Mucosa of descending colon (tissue), 3 donors: ENCODE data around the gene CTNND2. TPM values are rescaled to one million over a fixed set of nuclear protein-coding genes. Genes with fewer than 3 reads are reported as not detected.

ENCODE experiments used
- ATAC-seq: fragments of 200-7000 bp; cut with Tn5 transposase; one replicate; pipeline ENCODE4 v1.9.1; 2020; ENCODE audit warnings: mild to moderate bottlenecking, moderate library complexity
- DNase-seq, 3 donors: peaks; one replicate each; pipeline ENCODE4 v3.0.0-alpha.2; 2020
- H3K36me3 ChIP-seq: fragments of 200-600 bp; one replicate; pipeline ENCODE4 v1.8.0; 2021; ENCODE audit warnings: low read depth, mild to moderate bottlenecking
- H3K4me1 ChIP-seq: fragments of 200-600 bp; one replicate; pipeline ENCODE4 v1.8.0; 2021; ENCODE audit warnings: low read depth, mild to moderate bottlenecking
- H3K4me3 ChIP-seq: fragments of 200-600 bp; one replicate; pipeline ENCODE4 v1.8.0; 2021; ENCODE audit warnings: mild to moderate bottlenecking
- H3K9me3 ChIP-seq: fragments of 200-600 bp; one replicate; pipeline ENCODE4 v1.8.0; 2021; ENCODE audit warnings: mild to moderate bottlenecking
- CTCF ChIP-seq: fragments of 200-600 bp; IDR thresholded peaks from one replicate; pipeline ENCODE4 v1.8.0; 2022; ENCODE audit warnings: antibody characterized with exemption, mild to moderate bottlenecking
- intact Hi-C, 2 donors: fragments of 100-400 bp; cut with DNase I in 1 of 2; cut with micrococcal nuclease in 1 of 2; formaldehyde crosslinking; loops; one replicate each; pipeline versions ENCODE4 v1.11.0 to v1.11.1; 2022; cut with DNase I, micrococcal nuclease
- total RNA-seq, 3 donors: library from RNA; stranded (reverse); fragmentation: NEBNext Ultra II Directional in 2 of 3; extraction: Animal tissue kit (Norgen Biotek cat#: 25700) in 2 of 3; gene quantifications; one replicate each; pipeline versions ENCODE4 v1.2.1 to v1.2.4, GENCODE V29; 2021 to 2023
- donor health status: DM: no; HTN: no; CAD: no; lungs with moderate emphysema.
- donor health status: DM: no; HTN: no; CAD: no.
- donor health status: DM: no; HTN: yes; CAD: no.

The CTNND2 gene
- total RNA-seq, 3 donors from 2014 or later, result 0.70 to 3.4 (median 0.81) TPM

- TF ChIP-seq CTCF, result no peak
- intact Hi-C loops, result no loop called here
- Histone ChIP-seq H3K4me3 (no peak overlapping the region), H3K9me3 (no peaks in the 10 kb centered on the region), H3K4me1 (no peaks in the 10 kb centered on the region), H3K36me3 (no peaks in the 10 kb centered on the region)
- ATAC-seq (no peak), DNase-seq (no peak)
Measured at GRCh38 chr5:11815481-11815880, 88.8 kb downstream of the CTNND2 start.

GRCh38 chr5:11814373-11814772, 89.9 kb downstream of the CTNND2 start:
- Histone ChIP-seq H3K4me3 (no peak overlapping the region), H3K4me1 (no peaks in the 10 kb centered on the region), H3K9me3 (no peaks in the 10 kb centered on the region), H3K36me3 (no peaks in the 10 kb centered on the region)
- DNase-seq, result no peak
- TF ChIP-seq CTCF, result no peak
- intact Hi-C loops, result no loop called here
- ATAC-seq, result no peak

- ATAC-seq, result no peak
- Histone ChIP-seq H3K4me1 (no peaks in the 10 kb centered on the region), H3K4me3 (no peak overlapping the region), H3K36me3 (no peaks in the 10 kb centered on the region), H3K9me3 (no peaks in the 10 kb centered on the region)
- TF ChIP-seq CTCF, result no peak
- intact Hi-C loops, result no loop called here
- DNase-seq, result no peak
Measured at GRCh38 chr5:11809407-11809806, 94.8 kb downstream of the CTNND2 start.

- no peak for ATAC-seq
- intact Hi-C loops, result no loop called here
- H3K36me3 ChIP-seq, result no peaks in the 10 kb centered on the region
- H3K9me3 ChIP-seq, result no peaks in the 10 kb centered on the region
- no peak for DNase-seq
- H3K4me1 ChIP-seq, result no peaks in the 10 kb centered on the region
- H3K4me3 ChIP-seq, result no peak overlapping the region
- TF ChIP-seq CTCF, result no peak
Measured at GRCh38 chr5:11803436-11803835, 100.8 kb downstream of the CTNND2 start.

GRCh38 chr5:11801061-11801460, 103.2 kb downstream of the CTNND2 start:
- ATAC-seq (no peak), DNase-seq (no peak)
- Histone ChIP-seq H3K4me1 (no peaks in the 10 kb centered on the region), H3K9me3 (no peaks in the 10 kb centered on the region), H3K36me3 (no peaks in the 10 kb centered on the region), H3K4me3 (no peak overlapping the region)
- intact Hi-C loops, result no loop called here
- no peak for TF ChIP-seq CTCF

- no peak for TF ChIP-seq CTCF
- Histone ChIP-seq H3K4me1 (no peaks in the 10 kb centered on the region), H3K36me3 (no peaks in the 10 kb centered on the region), H3K9me3 (no peaks in the 10 kb centered on the region), H3K4me3 (no peak overlapping the region)
- ATAC-seq (no peak), DNase-seq (no peak)
- intact Hi-C loops, result no loop called here
Measured at GRCh38 chr5:11797132-11797531, 107.1 kb downstream of the CTNND2 start.
